Spleen (tissue), 11 donors: ENCODE data around the gene PIGU. TPM values are rescaled to one million over a fixed set of nuclear protein-coding genes. Genes with fewer than 3 reads are reported as not detected.

Experiments used
- DNase-seq: peaks from one replicate; pipeline ENCODE4 v3.0.0-alpha.2; 2020
- H3K27ac ChIP-seq, 8 donors: fragments of 200-600 bp; sonication (generic) in 7 of 8; 1 replicate in 4 of 8; 2 replicates in 4 of 8; pipeline versions ENCODE4 v1.5.0 to v1.8.0; 2016 to 2021; ENCODE audit warnings: inconsistent platforms in 4 of 8, mild to moderate bottlenecking in 4 of 8, moderate library complexity in 1 of 8
- H3K27me3 ChIP-seq, 7 donors: fragments of 200-600 bp; sonication (generic) in 6 of 7; replicated peaks in 1 of 7; 1 replicate in 4 of 7; 2 replicates in 3 of 7; pipeline versions ENCODE4 v1.5.0 to v1.8.0; 2016 to 2021; ENCODE audit warnings: inconsistent platforms in 3 of 7, mild to moderate bottlenecking in 1 of 7
- H3K36me3 ChIP-seq, 6 donors: fragments of 200-600 bp; sonication (generic) in 5 of 6; 1 replicate in 4 of 6; 2 replicates in 2 of 6; pipeline versions ENCODE4 v1.5.0 to v1.8.0; 2016 to 2021; ENCODE audit warnings: inconsistent platforms in 2 of 6
- H3K4me1 ChIP-seq, 6 donors: fragments of 200-600 bp; sonication (generic) in 5 of 6; 1 replicate in 3 of 6; 2 replicates in 3 of 6; pipeline versions ENCODE4 v1.5.0 to v1.8.0; 2016 to 2021; ENCODE audit warnings: inconsistent platforms in 3 of 6
- H3K4me3 ChIP-seq, 8 donors: fragments of 200-600 bp; sonication (generic) in 7 of 8; 1 replicate in 4 of 8; 2 replicates in 4 of 8; pipeline versions ENCODE4 v1.5.0 to v1.8.0; 2016 to 2021; ENCODE audit warnings: inconsistent platforms in 4 of 8, mild to moderate bottlenecking in 4 of 8, moderate library complexity in 2 of 8
- H3K9me3 ChIP-seq, 8 donors: fragments of 200-600 bp; sonication (generic) in 7 of 8; 1 replicate in 4 of 8; 2 replicates in 4 of 8; pipeline versions ENCODE4 v1.5.0 to v1.8.0; 2016 to 2021; ENCODE audit warnings: inconsistent platforms in 4 of 8
- CTCF ChIP-seq, 11 experiments: fragments of 200-600 bp in 7 of 11; fragments of 450-650 bp in 4 of 11; sonication (generic) in 4 of 11; IDR thresholded peaks in 8 of 11; conservative IDR thresholded peaks in 3 of 11; 1 replicate in 7 of 11; 2 replicates in 4 of 11; pipeline versions ENCODE4 v1.4.0 to v1.8.0; 2016 to 2021; ENCODE audit warnings: antibody characterized with exemption in 11 of 11, inconsistent platforms in 4 of 11, mild to moderate bottlenecking in 1 of 11
- POLR2A ChIP-seq, 3 donors: fragments of 450-650 bp; IDR thresholded peaks; one replicate each; pipeline ENCODE4 v1.5.1; 2017; ENCODE audit warnings: antibody characterized with exemption in 3 of 3, mild to moderate bottlenecking in 1 of 3
- POLR2AphosphoS5 ChIP-seq, 3 donors: sonication (generic); formaldehyde crosslinking; IDR thresholded peaks; one replicate each; pipeline ENCODE4 v1.5.1; 2017; ENCODE audit warnings: antibody characterized with exemption in 3 of 3
- WGBS, 5 donors: extraction: QIAGEN DNeasy Blood & Tissue Kit in 3 of 5; methylation state at CpG; one replicate each; pipeline versions ENCODE4 v1.1.5 to v1.1.7; 2013 to 2018; 5-methylcytosine and 5-hydroxymethylcytosine counted together
- intact Hi-C: fragments of 100-400 bp; cut with DNase I; formaldehyde crosslinking; loops from one replicate; pipeline ENCODE4 v1.15.0; 2023; ENCODE audit warnings: low total_unique reads
- polyA plus RNA-seq, 3 donors: library from polyadenylated mRNA; stranded (reverse); fragments of 200-250 nt; gene quantifications; one replicate each; pipeline ENCODE4 v1.2.1, GENCODE V29; 2013
- total RNA-seq, 7 donors: library from RNA; depleted of rRNA in 3 of 7; stranded (reverse); fragments of >200 nt in 3 of 7; fragmentation: NEBNext Ultra II Directional in 4 of 7; extraction: Animal tissue kit (Norgen Biotek cat#: 25700) in 4 of 7; gene quantifications; one replicate each; pipeline versions ENCODE4 v1.1.0 to v1.2.1, GENCODE V29; 2016 to 2021
- donor health status: healthy with polysubstance abuse.
- donor health status: DM: no; HTN: no; CAD: no; lungs with moderate emphysema.
- donor health status: DM: no; HTN: no; CAD: no.
- donor health status: Bipolar disorder and iron deficiency.
- donor health status: healthy.
- donor health status: DM: no; HTN: no; CAD: no.
- donor health status: DM: yes; HTN: yes; CAD: no.

PIGU gene
- total and polyA plus RNA-seq, 10 donors = 10.0 to 20.4 (median 14.5) TPM

GRCh38 chr20:34531608-34532265 is 145.2 kb downstream of the PIGU start:
- Histone ChIP-seq H3K27me3 (no peaks in the 10 kb centered on the region), H3K36me3 (peaks cover 6 to 100% (median 91%) of the 10 kb centered on the region in 6 donors), H3K9me3 (no peaks in the 10 kb centered on the region), H3K4me1 (peaks cover 0 to 21% (median under 1%) of the 10 kb centered on the region in 6 donors), H3K4me3 (no peak overlapping the region), H3K27ac (no peak overlapping the region)
- DNase-seq = no peak
- TF ChIP-seq CTCF (IDR thresholded peaks at IDR 0.05 in 8 of 11, conservative IDR thresholded peaks at IDR 0.05 in 3 of 11) (no peak), POLR2AphosphoS5 (IDR thresholded peaks at IDR 0.05) (no peak), POLR2A (IDR thresholded peaks at IDR 0.05) (no peak)
- WGBS, 5 donors = 80 to 97% (median 90%) methylated on average over 8 of the region's 8 CpGs
- intact Hi-C loops = no loop called here

- H3K36me3 ChIP-seq = peaks cover 6 to 100% (median 80%) of the 10 kb centered on the region in 6 donors
- peaks cover 0 to 33% (median 10%) of the 10 kb centered on the region in 6 donors for H3K4me1 ChIP-seq
- H3K4me3 ChIP-seq = no peak overlapping the region
- intact Hi-C loops = no loop called here
- H3K27ac ChIP-seq = no peak overlapping the region
- H3K9me3 ChIP-seq = no peaks in the 10 kb centered on the region
- no peak for TF ChIP-seq POLR2A (IDR thresholded peaks at IDR 0.05)
- no peak for TF ChIP-seq POLR2AphosphoS5 (IDR thresholded peaks at IDR 0.05)
- TF ChIP-seq CTCF (IDR thresholded peaks at IDR 0.05 in 8 of 11, conservative IDR thresholded peaks at IDR 0.05 in 3 of 11) = no peak
- DNase-seq = peak; percentile 35
- no peaks in the 10 kb centered on the region for H3K27me3 ChIP-seq
- WGBS, 5 donors = 69 to 85% (median 80%) methylated on average over 5 of the region's 5 CpGs
Measured at GRCh38 chr20:34530342-34530741, 146.6 kb downstream of the PIGU start.

GRCh38 chr20:34529742-34530141 is 147.2 kb downstream of the PIGU start:
- WGBS, 5 donors = 92 to 97% (median 94%) methylated on average over 3 of the region's 3 CpGs
- H3K4me3 ChIP-seq = no peak overlapping the region
- no peaks in the 10 kb centered on the region for H3K9me3 ChIP-seq
- no peak overlapping the region for H3K27ac ChIP-seq
- peaks cover 0 to 100% (median 77%) of the 10 kb centered on the region in 6 donors for H3K36me3 ChIP-seq
- H3K4me1 ChIP-seq = peaks cover 0 to 35% (median 11%) of the 10 kb centered on the region in 6 donors
- H3K27me3 ChIP-seq = no peaks in the 10 kb centered on the region
- TF ChIP-seq CTCF (IDR thresholded peaks at IDR 0.05 in 8 of 11, conservative IDR thresholded peaks at IDR 0.05 in 3 of 11) (no peak), POLR2A (IDR thresholded peaks at IDR 0.05) (no peak), POLR2AphosphoS5 (IDR thresholded peaks at IDR 0.05) (no peak)
- DNase-seq = peak; percentile 20
- intact Hi-C loops = no loop called here

GRCh38 chr20:34528921-34529297 is 148.0 kb downstream of the PIGU start:
- 79 to 87% (median 81%) methylated on average over 5 of the region's 5 CpGs for WGBS, 5 donors
- DNase-seq = peak; percentile 34

More at GRCh38 chr20:34528921-34529297, 148.0 kb downstream of the PIGU start:
- TF ChIP-seq POLR2A (IDR thresholded peaks at IDR 0.05) = no peak
- TF ChIP-seq CTCF (IDR thresholded peaks at IDR 0.05 in 8 of 11, conservative IDR thresholded peaks at IDR 0.05 in 3 of 11) = no peak
- no peak for TF ChIP-seq POLR2AphosphoS5 (IDR thresholded peaks at IDR 0.05)
- peaks cover 0 to 42% (median 14%) of the 10 kb centered on the region in 6 donors for H3K4me1 ChIP-seq
- H3K27ac ChIP-seq = no peak overlapping the region
- H3K36me3 ChIP-seq = peaks cover 0 to 100% (median 70%) of the 10 kb centered on the region in 6 donors
- no peaks in the 10 kb centered on the region for H3K9me3 ChIP-seq
- intact Hi-C loops = no loop called here
- H3K4me3 ChIP-seq = no peak overlapping the region
- H3K27me3 ChIP-seq = no peaks in the 10 kb centered on the region
